ENCODE data around the gene MAP2K7.

Gene MAP2K7

GRCh38 chr19:7903244-7904073, at the start of gene MAP2K7:
MAP2K7 (plus strand) TSS chr19:7903877; CDS start chr19:7903945, 68 bp downstream.
- TF ChIP-seq CTCF (IDR thresholded peaks at IDR 0.05): peak; percentile 95

- TF ChIP-seq CTCF (IDR thresholded peaks at IDR 0.05): no peak
These were observed 48.1 kb upstream of the MAP2K7 start for GRCh38 chr19:7855426-7856108.

- TF ChIP-seq CTCF (IDR thresholded peaks at IDR 0.05): no peak
These were observed 47.5 kb upstream of the MAP2K7 start for GRCh38 chr19:7856109-7856591.

GRCh38 chr19:7856679-7857663, 46.7 kb upstream of the MAP2K7 start:
- TF ChIP-seq CTCF (IDR thresholded peaks at IDR 0.05): no peak

- TF ChIP-seq CTCF (IDR thresholded peaks at IDR 0.05): no peak
These were observed 46.0 kb upstream of the MAP2K7 start for GRCh38 chr19:7857727-7858108.

- TF ChIP-seq CTCF (IDR thresholded peaks at IDR 0.05): no peak
These were observed 45.4 kb upstream of the MAP2K7 start for GRCh38 chr19:7858109-7858770.

Measured in LNCAP (cell line).